Neural crest cell (in vitro differentiated cells): ENCODE data around the gene GH2. TPM values are rescaled to one million over a fixed set of nuclear protein-coding genes. Genes with fewer than 3 reads are reported as not detected.

Experiments
- DNase-seq: peaks from one replicate; pipeline ENCODE4 v3.0.0; 2021; ENCODE audit warnings: low read depth, mixed read lengths, low spot score
- H3K27ac Mint-ChIP-seq: one replicate; pipeline ENCODE4 v1.8.0; 2021; ENCODE audit warnings: mild to moderate bottlenecking, mixed read lengths; ENCODE audit not compliant: unreplicated experiment
- H3K27me3 Mint-ChIP-seq: 2 replicates; pipeline ENCODE4 v1.8.0; 2021; ENCODE audit warnings: low read depth, mild to moderate bottlenecking, mixed read lengths
- H3K36me3 Mint-ChIP-seq: 2 replicates; pipeline ENCODE4 v1.8.0; 2021; ENCODE audit warnings: low read depth, mild to moderate bottlenecking, mixed read lengths
- H3K4me1 Mint-ChIP-seq: 2 replicates; pipeline ENCODE4 v1.8.0; 2021; ENCODE audit warnings: mixed read lengths
- H3K4me3 Mint-ChIP-seq: one replicate; pipeline ENCODE4 v1.8.0; 2021; ENCODE audit warnings: mild to moderate bottlenecking, mixed read lengths
- H3K9me3 Mint-ChIP-seq: 2 replicates; pipeline ENCODE4 v1.8.0; 2021; ENCODE audit warnings: mixed read lengths
- CTCF ChIP-seq: fragments of 200-600 bp; sonication (generic); conservative IDR thresholded peaks from 2 replicates; pipeline ENCODE4 v1.5.0; 2021; ENCODE audit warnings: antibody characterized with exemption, mild to moderate bottlenecking
- total RNA-seq: library from RNA; stranded (reverse); gene quantifications from 2 replicates; pipeline ENCODE4 v1.2.1, GENCODE V29; 2021

Gene GH2
- total RNA-seq, 1 donor from 2014 or later: not detected

GRCh38 chr17:63832014-63832413 lies 49.7 kb downstream of the GH2 start:
- Mint-ChIP-seq H3K4me3 (peak overlapping the region; percentile 73), H3K4me1 (peaks cover 24% of the 10 kb centered on the region), H3K36me3 (peaks cover 19% of the 10 kb centered on the region), H3K27me3 (peaks cover 3% of the 10 kb centered on the region), H3K9me3 (no peaks in the 10 kb centered on the region), H3K27ac (no peak overlapping the region)
- no peak for TF ChIP-seq CTCF
- DNase-seq: no peak

- H3K4me3 Mint-ChIP-seq: peak overlapping the region; percentile 75
- H3K27ac Mint-ChIP-seq: peak overlapping the region; percentile 50
- H3K36me3 Mint-ChIP-seq: peaks cover 21% of the 10 kb centered on the region
- peaks cover 30% of the 10 kb centered on the region for H3K4me1 Mint-ChIP-seq
- peaks cover 3% of the 10 kb centered on the region for H3K27me3 Mint-ChIP-seq
- no peaks in the 10 kb centered on the region for H3K9me3 Mint-ChIP-seq
- no peak for TF ChIP-seq CTCF
- no peak for DNase-seq
Observed at GRCh38 chr17:63831505-63831904, 50.2 kb downstream of the GH2 start.

- DNase-seq: no peak
- H3K27ac Mint-ChIP-seq: peak overlapping the region; percentile 16
- peaks cover 35% of the 10 kb centered on the region for H3K4me1 Mint-ChIP-seq
- H3K9me3 Mint-ChIP-seq: no peaks in the 10 kb centered on the region
- TF ChIP-seq CTCF: no peak
- peak overlapping the region; percentile 75 for H3K4me3 Mint-ChIP-seq
- peaks cover 3% of the 10 kb centered on the region for H3K27me3 Mint-ChIP-seq
- peaks cover 21% of the 10 kb centered on the region for H3K36me3 Mint-ChIP-seq
Observed at GRCh38 chr17:63830904-63831491, 50.7 kb downstream of the GH2 start.

GRCh38 chr17:63830278-63830677 lies 51.5 kb downstream of the GH2 start:
- Mint-ChIP-seq H3K27ac (no peak overlapping the region), H3K4me1 (peaks cover 42% of the 10 kb centered on the region), H3K9me3 (no peaks in the 10 kb centered on the region), H3K36me3 (peaks cover 24% of the 10 kb centered on the region), H3K4me3 (peak overlapping the region; percentile 75), H3K27me3 (peaks cover 3% of the 10 kb centered on the region)
- TF ChIP-seq CTCF: no peak
- DNase-seq: no peak

Other genes with a start within 250 kb of the GH2 start
- 134 and 145 TPM in 2 replicates for gene LIMD2, start 181.8 kb downstream of the GH2 start, total RNA-seq
- gene STRADA, start 140.1 kb downstream of the GH2 start, total RNA-seq: 55.0 and 55.9 TPM in 2 replicates
- gene CCDC47, start 108.3 kb downstream of the GH2 start, total RNA-seq: 72.9 and 73.2 TPM in 2 replicates
- gene DDX42, start 107.8 kb downstream of the GH2 start, total RNA-seq: 160 and 161 TPM in 2 replicates
- gene PSMC5, start 54.5 kb downstream of the GH2 start, total RNA-seq: 170 and 178 TPM in 2 replicates
- 57.4 and 59.9 TPM in 2 replicates for gene FTSJ3, start 54.3 kb downstream of the GH2 start, total RNA-seq
- 43.0 and 45.5 TPM in 2 replicates for gene SMARCD2, start 39.3 kb downstream of the GH2 start, total RNA-seq
- gene CSH2, start 8.3 kb downstream of the GH2 start, total RNA-seq: not detected in 2 replicates
- gene CSH1, start 14.6 kb upstream of the GH2 start, total RNA-seq: not detected in 2 replicates
- gene CSHL1, start 29.3 kb upstream of the GH2 start, total RNA-seq: not detected in 2 replicates
- gene GH1, start 36.9 kb upstream of the GH2 start, total RNA-seq: not detected in 2 replicates
- gene CD79B, start 50.4 kb upstream of the GH2 start, total RNA-seq: 0.86 and 1.0 TPM in 2 replicates
- gene SCN4A, start 91.0 kb upstream of the GH2 start, total RNA-seq: 1.6 and 1.9 TPM in 2 replicates
- 0.82 and 1.4 TPM in 2 replicates for gene PRR29, start 116.4 kb upstream of the GH2 start, total RNA-seq
- gene ICAM2, start 138.7 kb upstream of the GH2 start, total RNA-seq: not detected in 2 replicates
- 8.5 and 11.1 TPM in 2 replicates for gene ERN1, start 248.2 kb upstream of the GH2 start, total RNA-seq